CD4-positive, alpha-beta T cell treated with Interleukin-12 subunit alpha and Interleukin-12 subunit beta, for 1 hour (primary cell): Measurements from ENCODE around the gene MUS81.

Source experiments
- DNase-seq: peaks from one replicate; pipeline ENCODE4 v3.0.0-alpha.2; 2020

Gene MUS81

GRCh38 chr11:65862191-65862735 is 2.0 kb downstream of the MUS81 start:
- DNase-seq: no peak

DNA sequence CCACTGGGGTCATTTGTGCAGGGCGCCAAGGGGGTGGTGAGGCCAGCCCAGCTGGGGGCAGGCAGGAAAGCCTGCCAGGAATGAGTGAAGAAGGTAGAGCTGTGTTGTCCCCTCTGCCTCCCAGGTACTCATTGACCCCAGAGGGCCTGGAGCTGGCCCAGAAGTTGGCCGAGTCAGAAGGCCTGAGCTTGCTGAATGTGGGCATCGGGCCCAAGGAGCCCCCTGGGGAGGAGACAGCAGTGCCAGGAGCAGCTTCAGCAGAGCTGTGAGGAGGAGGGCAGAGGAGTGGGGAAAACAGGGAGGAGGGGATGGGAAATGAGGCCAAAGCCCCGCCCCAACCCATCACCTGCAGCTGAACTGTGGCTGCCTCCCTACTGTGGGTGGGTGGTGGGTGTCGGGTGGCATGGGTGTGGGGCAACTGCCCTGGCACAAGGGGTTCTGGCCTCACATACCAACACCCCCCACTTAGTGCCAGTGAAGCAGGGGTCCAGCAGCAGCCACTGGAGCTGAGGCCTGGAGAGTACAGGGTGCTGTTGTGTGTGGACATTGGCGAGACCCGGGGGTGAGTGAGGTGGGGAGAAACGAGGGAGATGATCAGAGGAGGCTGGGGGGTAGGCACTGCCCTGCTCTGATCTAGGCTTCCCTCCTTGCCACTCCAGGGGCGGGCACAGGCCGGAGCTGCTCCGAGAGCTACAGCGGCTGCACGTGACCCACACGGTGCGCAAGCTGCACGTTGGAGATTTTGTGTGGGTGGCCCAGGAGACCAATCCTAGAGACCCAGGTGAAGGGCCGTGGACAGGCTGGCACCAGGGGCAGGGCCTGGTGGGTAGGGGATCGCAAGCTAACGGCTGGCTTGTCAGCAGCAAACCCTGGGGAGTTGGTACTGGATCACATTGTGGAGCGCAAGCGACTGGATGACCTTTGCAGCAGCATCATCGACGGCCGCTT is 3.0 kb downstream of the MUS81 start:
- no peak for DNase-seq

DNA sequence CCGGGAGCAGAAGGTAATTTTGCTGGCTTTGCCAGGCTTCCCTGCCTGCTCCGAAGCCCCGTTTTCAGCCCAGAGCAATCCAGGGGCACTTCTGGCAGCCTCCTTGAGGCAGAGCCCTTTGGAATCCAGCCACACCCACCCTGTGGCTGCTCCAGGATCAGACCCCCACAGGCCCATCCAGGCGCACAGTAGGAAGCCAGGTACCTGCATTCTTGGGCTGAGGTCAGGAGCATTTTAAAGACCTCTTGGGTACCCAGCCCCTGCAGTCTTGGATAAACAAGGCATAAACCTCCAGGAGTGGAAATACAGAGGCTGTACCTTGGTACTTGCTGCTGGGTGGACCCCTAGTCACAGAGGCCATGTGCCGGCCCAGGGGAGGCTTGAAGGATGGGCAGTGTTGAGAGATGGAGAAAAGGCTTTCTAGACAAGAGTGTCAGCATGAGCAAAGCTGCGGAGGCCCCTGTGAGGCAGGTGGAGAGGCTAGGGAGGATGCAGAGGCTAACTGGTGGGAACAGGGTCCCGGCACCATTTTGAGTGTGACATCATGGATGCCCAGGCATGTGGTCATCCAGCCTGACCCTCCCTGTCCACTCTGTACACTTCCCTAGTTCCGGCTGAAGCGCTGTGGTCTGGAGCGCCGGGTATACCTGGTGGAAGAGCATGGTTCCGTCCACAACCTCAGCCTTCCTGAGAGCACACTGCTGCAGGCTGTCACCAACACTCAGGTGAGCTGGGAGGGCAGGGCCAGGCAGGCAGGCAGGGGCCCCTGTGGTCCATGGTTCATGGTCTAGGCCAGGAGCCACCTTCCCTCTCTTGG is 3.9 kb downstream of the MUS81 start:
- DNase-seq: no peak

GRCh38 chr11:65864706-65865471 is 4.7 kb downstream of the MUS81 start:
- no peak for DNase-seq

DNA sequence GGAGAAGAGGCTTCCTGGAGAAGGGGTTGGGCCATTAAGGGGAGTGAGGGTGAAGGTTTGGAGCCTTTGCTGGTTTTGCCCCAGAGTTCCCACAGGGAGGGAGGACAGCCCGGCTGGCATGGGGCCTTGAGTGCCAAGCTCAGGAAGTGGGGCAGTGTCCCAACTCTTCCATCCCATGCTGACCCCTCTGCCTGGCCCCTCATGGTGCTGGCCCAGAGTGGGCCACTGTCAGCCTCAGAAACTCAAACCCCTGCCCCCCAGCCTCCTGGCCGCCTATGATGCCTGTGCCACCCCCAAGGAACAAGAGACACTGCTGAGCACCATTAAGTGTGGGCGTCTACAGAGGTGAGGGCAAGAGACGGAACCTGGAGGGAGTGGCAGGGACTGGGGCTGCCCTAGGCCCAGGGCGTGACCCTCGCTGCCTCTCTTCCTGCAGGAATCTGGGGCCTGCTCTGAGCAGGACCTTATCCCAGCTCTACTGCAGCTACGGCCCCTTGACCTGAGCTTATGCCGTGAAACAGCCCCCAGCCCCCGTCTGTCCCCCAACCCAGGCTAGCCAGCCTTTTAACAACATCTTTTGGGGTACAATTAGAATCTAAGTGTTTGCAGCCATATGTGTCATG is 5.4 kb downstream of the MUS81 start:
- DNase-seq: no peak

GRCh38 chr11:65866509-65867283 is 6.5 kb downstream of the MUS81 start:
- no peak for DNase-seq

GRCh38 chr11:65867284-65868071 is 7.2 kb downstream of the MUS81 start:
- no peak for DNase-seq

GRCh38 chr11:65868076-65868667 is 7.9 kb downstream of the MUS81 start:
- peak; percentile 45 for DNase-seq

DNA sequence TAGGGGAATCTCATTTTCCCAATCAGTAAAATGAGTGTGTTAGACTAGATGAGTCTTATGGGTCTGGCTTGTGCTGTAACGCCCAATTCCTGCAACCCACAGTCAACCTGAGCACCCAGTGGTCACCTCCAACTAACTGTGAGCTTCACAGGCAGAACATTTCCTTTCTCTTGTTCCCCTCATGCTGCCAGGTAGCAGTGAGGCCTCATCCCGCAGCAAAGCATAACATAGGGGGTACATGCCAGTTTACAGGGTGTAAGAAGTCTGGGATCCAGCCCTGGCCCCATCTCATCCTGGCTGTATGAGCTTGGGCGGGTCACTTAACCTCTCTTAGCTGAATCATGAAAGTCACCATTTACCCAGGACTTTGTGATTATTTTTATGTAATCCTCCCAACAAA is 8.7 kb downstream of the MUS81 start:
- DNase-seq: no peak

- no peak for DNase-seq
These were observed 9.5 kb downstream of the MUS81 start for GRCh38 chr11:65869643-65870306.

DNA sequence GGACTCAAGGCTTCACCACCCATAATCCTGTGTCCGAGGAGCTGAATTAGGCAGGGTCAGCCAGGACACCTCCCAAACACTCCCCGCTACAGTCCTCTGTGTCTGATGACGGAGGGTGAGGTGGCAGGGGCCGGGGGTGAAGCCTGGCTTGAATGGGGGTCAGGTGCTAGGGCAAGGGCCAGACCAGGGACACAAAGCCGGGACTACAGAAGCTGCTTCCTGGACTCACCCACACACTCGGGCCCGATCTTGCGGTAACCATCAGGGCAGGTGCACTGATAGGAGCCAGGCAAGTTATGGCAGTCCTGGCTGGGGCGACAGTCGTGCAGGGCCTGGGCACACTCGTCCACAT is 10.1 kb downstream of the MUS81 start:
- DNase-seq: no peak

DNA sequence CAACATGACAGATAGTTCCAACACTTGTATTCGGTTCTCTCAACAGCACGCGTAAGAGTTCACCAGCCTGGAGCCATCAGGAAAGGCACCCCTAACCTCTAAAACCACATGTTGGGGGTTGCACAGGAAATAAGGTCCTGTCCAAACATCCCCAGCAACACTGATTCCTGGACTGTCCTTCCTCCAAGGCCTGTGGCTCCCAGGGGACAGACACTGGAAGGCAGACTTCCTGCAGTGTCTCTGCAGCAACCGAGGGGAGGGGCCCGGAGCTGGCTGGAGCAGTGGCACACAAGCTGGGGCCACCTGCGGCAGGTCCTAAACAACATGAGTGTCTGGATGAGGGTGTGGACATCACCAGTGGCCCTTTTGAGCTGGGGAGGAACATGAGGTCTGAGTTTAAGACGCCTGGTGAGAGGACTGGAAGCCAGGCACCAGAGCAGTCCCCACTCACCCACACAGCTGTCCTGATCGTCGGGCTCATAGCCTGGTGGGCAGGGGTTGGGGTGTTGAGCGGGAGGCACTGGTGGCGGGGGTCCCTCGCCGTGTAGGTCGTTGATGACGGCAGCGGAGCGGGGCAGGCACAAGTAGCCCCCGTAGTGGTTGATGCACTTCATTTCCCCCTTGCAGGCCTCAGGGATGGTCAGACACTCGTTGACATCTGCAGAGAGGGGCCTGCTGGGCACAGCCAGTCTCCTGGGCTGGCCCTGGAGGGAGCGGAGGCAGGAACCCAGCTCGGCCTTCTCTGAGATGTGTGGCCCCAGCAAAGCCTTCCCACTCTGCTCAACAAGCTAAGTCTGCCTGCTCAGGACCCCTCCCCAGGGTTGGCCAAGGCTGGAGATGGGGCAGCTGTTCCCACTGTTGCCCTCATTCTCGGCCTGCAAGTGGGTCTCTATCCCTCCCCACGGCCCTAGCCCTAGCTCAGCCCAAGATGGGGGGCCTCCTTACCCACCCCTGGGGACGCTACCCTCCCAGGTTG is 10.8 kb downstream of the MUS81 start:
- no peak for DNase-seq

GRCh38 chr11:65871811-65872548 is 11.7 kb downstream of the MUS81 start:
- DNase-seq: no peak

DNA sequence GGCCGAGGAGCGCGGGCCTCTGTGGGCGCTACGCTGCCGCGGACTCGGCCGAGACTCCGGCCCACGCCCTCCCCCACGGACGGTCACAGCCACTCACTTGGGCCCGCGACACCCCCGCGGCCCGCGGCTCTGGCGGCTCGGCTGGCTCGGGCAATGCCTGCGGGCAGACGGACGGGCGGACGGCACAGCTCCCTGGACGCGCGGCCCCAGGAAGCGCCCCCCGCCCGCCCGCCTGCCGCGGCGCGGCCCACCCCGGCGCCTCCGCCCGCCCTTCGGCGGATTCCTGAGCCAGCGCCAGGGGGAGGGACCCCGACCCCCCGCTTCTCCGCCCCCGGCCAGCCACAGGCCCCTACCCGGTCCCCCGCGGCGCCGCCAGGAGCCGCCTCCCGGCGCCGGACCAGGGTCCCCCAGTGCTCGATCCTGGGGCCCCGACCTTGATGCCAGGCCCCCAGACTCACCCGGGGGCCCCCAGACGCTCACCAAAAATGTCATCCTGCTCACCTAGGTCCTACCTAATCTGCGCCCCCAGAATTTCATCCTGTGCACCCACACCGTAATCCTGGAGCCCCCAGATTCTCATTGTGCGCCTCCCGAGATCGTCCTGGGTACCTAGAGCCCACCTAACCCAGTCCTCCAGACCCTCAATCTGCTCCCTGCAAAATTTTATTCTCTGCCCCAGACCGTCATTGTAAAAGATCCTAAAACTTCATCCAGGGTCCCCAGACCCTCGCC is 12.5 kb downstream of the MUS81 start, which contains the start of gene EFEMP2:
Gene EFEMP2, minus strand, starts transcription at position 215 of the 732 bp plus-strand sequence. CDS start 446 bp downstream, outside the sequence.
- DNase-seq: no peak

GRCh38 chr11:65873318-65874156 is 13.3 kb downstream of the MUS81 start:
- peak; percentile 97 for DNase-seq

DNA sequence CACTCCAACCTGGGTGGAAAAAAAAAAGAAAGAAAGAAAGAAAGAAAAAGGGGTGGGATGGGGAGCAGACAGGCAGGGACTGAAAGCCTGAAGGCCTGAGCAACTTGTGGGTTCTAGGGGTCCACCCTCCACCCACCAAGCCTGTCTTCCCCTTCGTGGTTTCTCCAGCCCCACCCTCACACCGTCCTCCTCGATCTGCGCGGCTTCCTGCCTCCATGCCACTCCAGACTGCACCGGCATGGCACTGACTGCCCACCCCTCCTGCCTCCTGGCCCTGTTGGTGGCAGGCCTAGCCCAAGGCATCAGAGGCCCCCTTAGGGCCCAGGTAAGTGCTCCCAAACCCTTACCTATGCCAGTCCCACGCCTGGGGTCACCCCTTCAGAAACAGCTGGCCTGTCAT is 19.4 kb downstream of the MUS81 start, which contains the start of gene CTSW:
Gene CTSW, plus strand, starts transcription at position 221 of the 400 bp plus-strand sequence. Its CDS starts 18 bp downstream, at position 239.
- DNase-seq: peak; percentile 64
